Ramos (cell line): ENCODE results near the gene GCSAM.

Experiments
- in situ Hi-C: fragments of 300-500 bp; cut with MboI; formaldehyde crosslinking; loops from one replicate; pipeline ENCODE4 v1.14.3; 2022; ENCODE audit warnings: low sequenced_read_pairs; ENCODE audit not compliant: unreplicated experiment

GCSAM gene

GRCh38 chr3:112114576-112115160, 18.4 kb downstream of the GCSAM start:
- in situ Hi-C loops: loop anchor here (10.0 to 25.0 kb wide), 3 partner anchors 173 to 873 kb away; partner anchors contain the start of genes CD200R1, GTPBP8 and SLC9C1

GRCh38 chr3:112111785-112112402, 21.2 kb downstream of the GCSAM start:
- in situ Hi-C loops: loop anchor here (10.0 to 25.0 kb wide), 3 partner anchors 175 to 875 kb away; partner anchors contain the start of genes CD200R1, GTPBP8 and SLC9C1

- in situ Hi-C loops: loop anchor here (25.0 kb wide), 2 partner anchors 178 to 878 kb away; partner anchors contain the start of genes CD200R1, GTPBP8 and SLC9C1
These were observed 23.7 kb downstream of the GCSAM start for GRCh38 chr3:112109322-112109721.

- in situ Hi-C loops: loop anchor here (25.0 kb wide), 2 partner anchors 183 to 883 kb away; partner anchors contain the start of genes CD200R1, GTPBP8 and SLC9C1
These were observed 28.3 kb downstream of the GCSAM start for GRCh38 chr3:112104774-112105173.

- in situ Hi-C loops: loop anchor here (25.0 kb wide), 2 partner anchors 185 to 885 kb away; partner anchors contain the start of genes CD200R1, GTPBP8 and SLC9C1
These were observed 31.1 kb downstream of the GCSAM start for GRCh38 chr3:112101916-112102315.

GRCh38 chr3:112097378-112097777, 35.7 kb downstream of the GCSAM start:
- in situ Hi-C loops: no loop called here

GRCh38 chr3:112096176-112096575, 36.9 kb downstream of the GCSAM start:
- in situ Hi-C loops: no loop called here

GRCh38 chr3:112095731-112096130, 37.3 kb downstream of the GCSAM start:
- in situ Hi-C loops: no loop called here

GRCh38 chr3:112093180-112093522, 39.9 kb downstream of the GCSAM start:
- in situ Hi-C loops: no loop called here

GRCh38 chr3:112092496-112093179, 40.4 kb downstream of the GCSAM start:
- in situ Hi-C loops: no loop called here

- in situ Hi-C loops: no loop called here
These were observed 42.0 kb downstream of the GCSAM start for GRCh38 chr3:112090887-112091586.

- in situ Hi-C loops: no loop called here
These were observed 42.8 kb downstream of the GCSAM start for GRCh38 chr3:112089956-112090886.

GRCh38 chr3:112088944-112089343, 44.1 kb downstream of the GCSAM start:
- in situ Hi-C loops: no loop called here

- in situ Hi-C loops: no loop called here
These were observed 45.3 kb downstream of the GCSAM start for GRCh38 chr3:112087746-112088145.

- in situ Hi-C loops: no loop called here
These were observed 46.0 kb downstream of the GCSAM start for GRCh38 chr3:112086875-112087524.

- in situ Hi-C loops: no loop called here
These were observed 46.8 kb downstream of the GCSAM start, which contains the start of gene C3orf52 for GRCh38 chr3:112086076-112086854. Gene C3orf52, plus strand, starts transcription at chr3:112086389. Its CDS starts 19 bp downstream, at chr3:112086408.

- in situ Hi-C loops: no loop called here
These were observed 47.3 kb downstream of the GCSAM start for GRCh38 chr3:112085735-112086075.

- in situ Hi-C loops: no loop called here
These were observed 47.9 kb downstream of the GCSAM start for GRCh38 chr3:112084980-112085705.
